IPS DF 4.7 (cell line): ENCODE measurements around the gene TPCN1.
A peak's percentile ranks its signal among the peaks of the same experiment; 100 is the strongest.

Experiments used
- DNase-seq: peaks from one replicate; pipeline ENCODE4 v3.0.0-alpha.2; 2013; ENCODE audit warnings: low spot score; ENCODE audit errors: extremely low read depth

TPCN1 gene

GRCh38 chr12:113221181-113221996, at the start of gene TPCN1:
TPCN1 (plus strand) TSS chr12:113221464; CDS start chr12:113226853, 5,389 bp downstream.
- peak; percentile 100 for DNase-seq

- DNase-seq = no peak
Measured at GRCh38 chr12:113171543-113171942, 49.7 kb upstream of the TPCN1 start.

GRCh38 chr12:113172185-113172584, 49.1 kb upstream of the TPCN1 start:
- no peak for DNase-seq

- no peak for DNase-seq
Measured at GRCh38 chr12:113173081-113173698, 48.1 kb upstream of the TPCN1 start.

GRCh38 chr12:113174461-113175384, 46.5 kb upstream of the TPCN1 start:
- no peak for DNase-seq

- no peak for DNase-seq
Measured at GRCh38 chr12:113179023-113179422, 42.2 kb upstream of the TPCN1 start.

GRCh38 chr12:113180333-113180732, 40.9 kb upstream of the TPCN1 start:
- DNase-seq = no peak

GRCh38 chr12:113181975-113182374, 39.3 kb upstream of the TPCN1 start:
- DNase-seq = no peak

- no peak for DNase-seq
Measured at GRCh38 chr12:113183030-113183589, 38.2 kb upstream of the TPCN1 start.

- DNase-seq = no peak
Measured at GRCh38 chr12:113184098-113184899, 37.0 kb upstream of the TPCN1 start.

- no peak for DNase-seq
Measured at GRCh38 chr12:113184900-113185179, 36.4 kb upstream of the TPCN1 start.

GRCh38 chr12:113185180-113186032, 35.9 kb upstream of the TPCN1 start, which contains the start of the genes DDX54 and RITA1:
DDX54 (minus strand) TSS chr12:113185478; CDS start chr12:113185451, 27 bp downstream.
RITA1 (plus strand) TSS chr12:113185721; CDS start chr12:113186747, 1,026 bp downstream.
- DNase-seq = no peak

GRCh38 chr12:113186033-113186365, 35.3 kb upstream of the TPCN1 start:
- DNase-seq = no peak

GRCh38 chr12:113186666-113187325, 34.5 kb upstream of the TPCN1 start:
- no peak for DNase-seq

- no peak for DNase-seq
Measured at GRCh38 chr12:113189361-113189760, 31.9 kb upstream of the TPCN1 start.

GRCh38 chr12:113190761-113191160, 30.5 kb upstream of the TPCN1 start:
- no peak for DNase-seq

- no peak for DNase-seq
Measured at GRCh38 chr12:113191227-113191626, 30.0 kb upstream of the TPCN1 start.

GRCh38 chr12:113194971-113195391, 26.3 kb upstream of the TPCN1 start:
- no peak for DNase-seq

GRCh38 chr12:113195598-113195997, 25.7 kb upstream of the TPCN1 start:
- no peak for DNase-seq
